ENCODE results near the gene NOP53. TPM values are rescaled to one million over a fixed set of nuclear protein-coding genes. Genes with fewer than 3 reads are reported as not detected.

Gene NOP53
- total and polyA plus RNA-seq, 2 of the 4 experiments (the other 2 are of a cell fraction) = 59.5 to 83.2 TPM

DNA sequence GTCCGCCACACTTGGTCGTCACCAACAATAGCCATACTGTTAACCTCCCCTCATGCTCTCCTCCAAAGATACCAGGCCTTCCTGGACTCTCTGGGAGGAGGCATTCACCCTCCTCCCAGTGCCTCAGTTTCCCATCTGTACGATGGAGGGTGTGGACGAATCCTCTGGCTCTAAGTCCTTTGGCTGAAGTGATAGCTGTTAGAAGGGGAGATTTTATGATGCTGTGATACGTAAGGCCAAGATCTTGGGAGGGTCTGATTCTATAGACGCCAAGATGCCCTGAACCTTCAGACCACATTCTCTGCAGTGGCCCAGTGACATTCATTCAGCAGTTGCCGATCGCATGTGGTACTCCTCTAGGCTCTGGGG, 14.8 kb upstream of the NOP53 start:
- TF ChIP-seq ELK1 (IDR thresholded peaks at IDR 0.05; ENCODE audit: borderline replicate concordance, low read depth, low read length) (no peak), MXI1 (IDR thresholded peaks at IDR 0.05; ENCODE audit: borderline replicate concordance, low read depth, low read length) (no peak), CHD1 (IDR thresholded peaks at IDR 0.05; ENCODE audit: low read depth, low read length) (no peak), FOS (IDR thresholded peaks at IDR 0.05; ENCODE audit: low read depth, low read length) (no peak), MAFK (IDR thresholded peaks at IDR 0.05; ENCODE audit: low read depth, low read length) (no peak), RCOR1 (IDR thresholded peaks at IDR 0.05; ENCODE audit: insufficient replicate concordance, low read length) (no peak), POLR2A (IDR thresholded peaks at IDR 0.05; ENCODE audit: low read depth, low read length) (no peak), CEBPB (IDR thresholded peaks at IDR 0.05; ENCODE audit: low read depth, low read length) (no peak), MAZ (IDR thresholded peaks at IDR 0.05; ENCODE audit: borderline replicate concordance, low read depth, low read length) (no peak), RFX5 (IDR thresholded peaks at IDR 0.05; ENCODE audit: low read depth, low read length) (no peak), SMC3 (IDR thresholded peaks at IDR 0.05; ENCODE audit: low read depth, low read length) (no peak), NFE2L2 (IDR thresholded peaks at IDR 0.05; ENCODE audit: low read depth, low read length) (no peak), RAD21 (IDR thresholded peaks at IDR 0.05; ENCODE audit: low read length) (no peak), USF2 (IDR thresholded peaks at IDR 0.05; ENCODE audit: low read depth, low read length) (no peak), BHLHE40 (IDR thresholded peaks at IDR 0.05; ENCODE audit: low read depth, low read length) (no peak)
- TF ChIP-seq, protein P1, sequence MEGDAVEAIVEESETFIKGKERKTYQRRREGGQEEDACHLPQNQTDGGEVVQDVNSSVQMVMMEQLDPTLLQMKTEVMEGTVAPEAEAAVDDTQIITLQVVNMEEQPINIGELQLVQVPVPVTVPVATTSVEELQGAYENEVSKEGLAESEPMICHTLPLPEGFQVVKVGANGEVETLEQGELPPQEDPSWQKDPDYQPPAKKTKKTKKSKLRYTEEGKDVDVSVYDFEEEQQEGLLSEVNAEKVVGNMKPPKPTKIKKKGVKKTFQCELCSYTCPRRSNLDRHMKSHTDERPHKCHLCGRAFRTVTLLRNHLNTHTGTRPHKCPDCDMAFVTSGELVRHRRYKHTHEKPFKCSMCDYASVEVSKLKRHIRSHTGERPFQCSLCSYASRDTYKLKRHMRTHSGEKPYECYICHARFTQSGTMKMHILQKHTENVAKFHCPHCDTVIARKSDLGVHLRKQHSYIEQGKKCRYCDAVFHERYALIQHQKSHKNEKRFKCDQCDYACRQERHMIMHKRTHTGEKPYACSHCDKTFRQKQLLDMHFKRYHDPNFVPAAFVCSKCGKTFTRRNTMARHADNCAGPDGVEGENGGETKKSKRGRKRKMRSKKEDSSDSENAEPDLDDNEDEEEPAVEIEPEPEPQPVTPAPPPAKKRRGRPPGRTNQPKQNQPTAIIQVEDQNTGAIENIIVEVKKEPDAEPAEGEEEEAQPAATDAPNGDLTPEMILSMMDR (conservative IDR thresholded peaks at IDR 0.05; ENCODE audit: low read depth, low read length) = no peak
- no peak overlapping the region for H4K5ac ChIP-seq (ENCODE audit: low read depth, low read length)
- H3K9me1 ChIP-seq (ENCODE audit: insufficient read depth, low read length) = peaks cover 31% of the 10 kb centered on the region
- no peak overlapping the region for H4K91ac ChIP-seq (ENCODE audit: insufficient read depth, low read depth, low read length)
- peaks cover 19% of the 10 kb centered on the region for H3K4me1 ChIP-seq (ENCODE audit: control insufficient read depth, insufficient read depth, low read length)
- no peak overlapping the region; a peak in 1 of 4 replicates for H4K8ac ChIP-seq (ENCODE audit: low read depth in 2 of 2, low read length in 2 of 2)
- intact Hi-C loops (cut with micrococcal nuclease) (no loop called here), in situ Hi-C loops (cut with MboI; ENCODE audit: low sequenced_read_pairs) (no loop called here), dilution Hi-C loops (cut with HindIII; ENCODE audit: low sequenced_read_pairs, unreplicated experiment) (no loop called here)
- whole genome bisulfite sequencing, 2 experiments (ENCODE audit: extremely low coverage in 2 of 2, insufficient read length in 1 of 2) = 90% methylated on average over 2 of the region's 8 CpGs; no CpG with 5 or more reads in 1 of the 2 experiments
- no peak overlapping the region for H2BK15ac ChIP-seq (ENCODE audit: low read depth, low read length)
- H3K56ac ChIP-seq (ENCODE audit: extremely low read depth, insufficient read depth, low read length) = no peak overlapping the region
- H3K27me3 ChIP-seq (ENCODE audit: control insufficient read depth, insufficient read depth, low read length) = no peaks in the 10 kb centered on the region
- H3K9ac ChIP-seq (ENCODE audit: low read depth, low read length) = no peak overlapping the region
- H4K20me1 ChIP-seq (ENCODE audit: insufficient read depth, low read length) = peaks cover 60% of the 10 kb centered on the region
- H3K4ac ChIP-seq (ENCODE audit: low read depth, low read length) = peak overlapping the region; percentile 35; the same call in 1 of the 2 replicates
- ChIA-PET CTCF (no interaction called here), POLR2A (ENCODE audit: unreplicated experiment) (no interaction called here)
- no peak overlapping the region for H2AFZ ChIP-seq (replicated peaks; ENCODE audit: low read length, poor library complexity)
- H3K9me3 ChIP-seq (ENCODE audit: control insufficient read depth, insufficient read depth, low read length) = no peaks in the 10 kb centered on the region
- H3K4me3 ChIP-seq (ENCODE audit: insufficient read depth, low read depth, low read length) = no peak overlapping the region
- H3K23ac ChIP-seq (ENCODE audit: low read depth, low read length) = no peak overlapping the region
- no peak overlapping the region for H2BK5ac ChIP-seq (ENCODE audit: low read depth, low read length, poor library complexity, severe bottlenecking)
- H3K14ac ChIP-seq (replicated peaks; ENCODE audit: low read depth, low read length) = no peak overlapping the region
- H2AK5ac ChIP-seq (ENCODE audit: low read depth, low read length) = peak overlapping the region; percentile 45; the same call in 1 of the 2 replicates
- no TSS peak for BruUV-seq (replicated peaks)
- no peak overlapping the region for H2AK9ac ChIP-seq (replicated peaks; ENCODE audit: low read depth, low read length, poor library complexity)
- no peak overlapping the region for H3K4me2 ChIP-seq (ENCODE audit: low read depth, low read length)
- peaks cover 42 to 72% of the 10 kb centered on the region in 2 experiments for H3K79me1 ChIP-seq (ENCODE audit: low read depth in 1 of 2, low read length in 2 of 2)
- ATAC-seq (ENCODE audit: low read depth) (no peak), DNase-seq (no peak)
- peaks cover 76% of the 10 kb centered on the region for H3K36me3 ChIP-seq (ENCODE audit: control insufficient read depth, insufficient read depth, low read length)
- H3K18ac ChIP-seq (ENCODE audit: low read depth, low read length) = no peak overlapping the region
- H2BK20ac ChIP-seq (ENCODE audit: low read depth, low read length) = no peak overlapping the region
- H2BK120ac ChIP-seq (ENCODE audit: low read depth, low read length) = no peak overlapping the region
- no peak overlapping the region for H3K27ac ChIP-seq (ENCODE audit: insufficient read depth, low read length)

All from IMR-90 (cell line).